PFSK-1 (cell line): Measurements from ENCODE around the gene NPHP4.

Source experiments
- POLR2AphosphoS5 ChIP-seq: IDR thresholded peaks from 2 replicates; pipeline ENCODE4 v1.6.1; 2012; ENCODE audit warnings: low read depth, mild to moderate bottlenecking, control low read depth, low read length, moderate library complexity
- TF ChIP-seq, protein P1 (sequence below), 2 experiments: IDR thresholded peaks; 2 replicates each; pipeline versions ENCODE4 v1.6.1 to v1.8.0; 2011 to 2012; ENCODE audit warnings: low read depth in 2 of 2, low read length in 2 of 2, control low read depth in 1 of 2, inconsistent platforms in 1 of 2, mild to moderate bottlenecking in 1 of 2, moderate library complexity in 1 of 2; ENCODE audit not compliant: insufficient read depth in 1 of 2

DNA sequence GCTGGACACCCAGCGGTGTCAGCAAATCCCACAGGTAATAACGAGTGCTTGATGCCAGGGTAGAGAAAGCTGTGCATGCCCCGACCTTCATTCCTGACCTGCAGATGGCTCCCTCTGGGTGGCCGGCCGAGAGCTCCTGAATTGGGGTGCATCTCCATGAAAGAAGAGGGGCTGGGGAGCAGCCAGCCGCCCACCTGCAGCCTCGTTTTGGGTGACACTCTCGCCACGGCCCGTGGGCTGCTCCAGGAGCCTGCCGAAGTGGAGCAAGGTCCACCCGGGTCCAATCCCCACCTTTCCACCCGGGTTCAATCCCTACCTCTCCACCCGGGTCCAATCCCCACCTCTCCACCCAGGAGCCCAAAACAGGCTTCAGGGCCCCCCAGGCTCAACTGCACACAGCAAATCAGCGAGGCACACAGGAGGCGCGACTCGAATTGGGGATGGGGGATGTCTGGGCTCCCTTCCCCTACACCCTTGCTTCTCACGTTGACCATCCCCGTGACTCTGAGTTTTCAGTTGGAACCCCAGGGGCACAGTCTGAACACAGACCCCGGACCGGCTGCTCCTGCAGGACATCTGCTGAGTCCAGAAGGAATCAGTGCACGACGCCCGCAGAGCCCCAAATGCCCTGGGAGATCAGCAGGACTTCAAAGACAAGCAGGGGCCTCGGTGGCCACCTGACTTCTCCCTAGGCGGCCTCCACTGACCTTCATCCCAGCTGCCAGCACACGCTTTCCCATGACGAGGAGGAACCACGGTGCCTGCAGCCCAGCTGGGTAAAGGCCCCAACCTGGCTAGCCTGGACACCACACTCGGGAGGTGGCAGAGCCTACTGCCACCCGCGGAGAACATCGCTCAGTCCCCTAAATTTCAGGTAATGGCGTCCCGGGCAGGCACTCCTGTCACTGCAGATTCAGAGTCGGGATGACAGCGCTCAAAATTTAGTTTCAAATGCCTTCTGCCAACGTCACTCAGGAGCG, 159.0 kb downstream of the NPHP4 start:
- TF ChIP-seq, protein P1, sequence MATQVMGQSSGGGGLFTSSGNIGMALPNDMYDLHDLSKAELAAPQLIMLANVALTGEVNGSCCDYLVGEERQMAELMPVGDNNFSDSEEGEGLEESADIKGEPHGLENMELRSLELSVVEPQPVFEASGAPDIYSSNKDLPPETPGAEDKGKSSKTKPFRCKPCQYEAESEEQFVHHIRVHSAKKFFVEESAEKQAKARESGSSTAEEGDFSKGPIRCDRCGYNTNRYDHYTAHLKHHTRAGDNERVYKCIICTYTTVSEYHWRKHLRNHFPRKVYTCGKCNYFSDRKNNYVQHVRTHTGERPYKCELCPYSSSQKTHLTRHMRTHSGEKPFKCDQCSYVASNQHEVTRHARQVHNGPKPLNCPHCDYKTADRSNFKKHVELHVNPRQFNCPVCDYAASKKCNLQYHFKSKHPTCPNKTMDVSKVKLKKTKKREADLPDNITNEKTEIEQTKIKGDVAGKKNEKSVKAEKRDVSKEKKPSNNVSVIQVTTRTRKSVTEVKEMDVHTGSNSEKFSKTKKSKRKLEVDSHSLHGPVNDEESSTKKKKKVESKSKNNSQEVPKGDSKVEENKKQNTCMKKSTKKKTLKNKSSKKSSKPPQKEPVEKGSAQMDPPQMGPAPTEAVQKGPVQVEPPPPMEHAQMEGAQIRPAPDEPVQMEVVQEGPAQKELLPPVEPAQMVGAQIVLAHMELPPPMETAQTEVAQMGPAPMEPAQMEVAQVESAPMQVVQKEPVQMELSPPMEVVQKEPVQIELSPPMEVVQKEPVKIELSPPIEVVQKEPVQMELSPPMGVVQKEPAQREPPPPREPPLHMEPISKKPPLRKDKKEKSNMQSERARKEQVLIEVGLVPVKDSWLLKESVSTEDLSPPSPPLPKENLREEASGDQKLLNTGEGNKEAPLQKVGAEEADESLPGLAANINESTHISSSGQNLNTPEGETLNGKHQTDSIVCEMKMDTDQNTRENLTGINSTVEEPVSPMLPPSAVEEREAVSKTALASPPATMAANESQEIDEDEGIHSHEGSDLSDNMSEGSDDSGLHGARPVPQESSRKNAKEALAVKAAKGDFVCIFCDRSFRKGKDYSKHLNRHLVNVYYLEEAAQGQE (IDR thresholded peaks at IDR 0.05; ENCODE audit: insufficient read depth in 1 of 2, low read depth in 2 of 2, low read length in 2 of 2): no peak
- no peak for TF ChIP-seq POLR2AphosphoS5
